Cardiac fibroblast (primary cell): ENCODE results near the gene LDLRAD3.

Experiments used
- DNase-seq, 2 donors: peaks; one replicate each; pipeline versions ENCODE4 v3.0.0 to v3.0.0-alpha.2; 2010; ENCODE audit warnings: low read depth in 2 of 2
- H3K4me3 ChIP-seq, 2 donors: replicated peaks in 1 of 2; 1 replicate in 1 of 2; 2 replicates in 1 of 2; pipeline ENCODE4 v1.5.1; 2011; ENCODE audit warnings: low read depth in 2 of 2, low read length in 2 of 2, mild to moderate bottlenecking in 2 of 2, moderate library complexity in 1 of 2
- TF ChIP-seq, protein P1 (sequence below): IDR thresholded peaks from one replicate; pipeline ENCODE4 v1.5.1; 2011; ENCODE audit warnings: low read depth, mild to moderate bottlenecking, low read length, inconsistent platforms

Gene LDLRAD3

GRCh38 chr11:36026315-36026968 is 82.6 kb downstream of the LDLRAD3 start:
- DNase-seq = no peak
- TF ChIP-seq, protein P1, sequence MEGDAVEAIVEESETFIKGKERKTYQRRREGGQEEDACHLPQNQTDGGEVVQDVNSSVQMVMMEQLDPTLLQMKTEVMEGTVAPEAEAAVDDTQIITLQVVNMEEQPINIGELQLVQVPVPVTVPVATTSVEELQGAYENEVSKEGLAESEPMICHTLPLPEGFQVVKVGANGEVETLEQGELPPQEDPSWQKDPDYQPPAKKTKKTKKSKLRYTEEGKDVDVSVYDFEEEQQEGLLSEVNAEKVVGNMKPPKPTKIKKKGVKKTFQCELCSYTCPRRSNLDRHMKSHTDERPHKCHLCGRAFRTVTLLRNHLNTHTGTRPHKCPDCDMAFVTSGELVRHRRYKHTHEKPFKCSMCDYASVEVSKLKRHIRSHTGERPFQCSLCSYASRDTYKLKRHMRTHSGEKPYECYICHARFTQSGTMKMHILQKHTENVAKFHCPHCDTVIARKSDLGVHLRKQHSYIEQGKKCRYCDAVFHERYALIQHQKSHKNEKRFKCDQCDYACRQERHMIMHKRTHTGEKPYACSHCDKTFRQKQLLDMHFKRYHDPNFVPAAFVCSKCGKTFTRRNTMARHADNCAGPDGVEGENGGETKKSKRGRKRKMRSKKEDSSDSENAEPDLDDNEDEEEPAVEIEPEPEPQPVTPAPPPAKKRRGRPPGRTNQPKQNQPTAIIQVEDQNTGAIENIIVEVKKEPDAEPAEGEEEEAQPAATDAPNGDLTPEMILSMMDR = no peak
- no peak overlapping the region for H3K4me3 ChIP-seq

DNA sequence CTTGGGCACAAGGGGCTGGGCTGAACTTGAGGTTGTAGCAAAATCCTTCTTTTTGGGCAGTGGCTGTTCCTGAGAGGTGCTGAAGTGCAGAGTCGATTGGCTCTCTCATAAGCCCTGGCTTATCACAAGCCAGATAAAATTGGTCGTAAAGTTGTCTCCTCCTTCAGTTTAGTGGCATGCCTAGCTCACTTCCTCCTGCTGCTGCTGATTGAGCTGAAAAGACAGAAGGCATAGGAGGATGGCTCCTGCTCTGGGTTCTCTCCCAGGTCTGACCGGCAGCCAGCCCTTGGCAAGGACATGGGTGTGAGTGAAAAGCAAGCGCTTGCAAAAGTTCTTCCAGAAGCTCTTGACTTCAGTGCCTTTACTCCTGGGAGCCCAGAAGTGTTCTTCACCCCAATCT is 83.9 kb downstream of the LDLRAD3 start:
- TF ChIP-seq, protein P1 = no peak
- DNase-seq = peak in 1 of 2 donors; percentile 43
- no peak overlapping the region for H3K4me3 ChIP-seq

DNA sequence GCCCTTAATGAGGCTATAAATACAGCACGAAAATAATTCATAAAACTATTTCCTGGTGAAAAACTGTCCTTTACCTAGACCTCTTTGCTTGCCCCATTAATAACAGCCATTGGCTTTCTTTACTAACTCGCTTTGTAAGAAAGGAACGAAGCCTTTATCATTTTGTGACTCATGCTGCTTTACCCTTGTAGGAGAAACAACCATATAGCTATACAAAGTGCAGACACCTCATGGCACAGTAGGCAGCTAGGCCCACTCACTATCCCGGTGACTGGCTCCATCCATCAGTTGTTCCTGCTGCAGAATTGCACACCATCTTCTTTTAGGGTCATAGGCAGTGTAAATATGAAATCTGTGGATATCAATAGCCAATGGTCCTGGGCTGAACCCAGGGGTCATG is 85.8 kb downstream of the LDLRAD3 start:
- no peak for DNase-seq
- no peak overlapping the region for H3K4me3 ChIP-seq
- TF ChIP-seq, protein P1 = no peak

DNA sequence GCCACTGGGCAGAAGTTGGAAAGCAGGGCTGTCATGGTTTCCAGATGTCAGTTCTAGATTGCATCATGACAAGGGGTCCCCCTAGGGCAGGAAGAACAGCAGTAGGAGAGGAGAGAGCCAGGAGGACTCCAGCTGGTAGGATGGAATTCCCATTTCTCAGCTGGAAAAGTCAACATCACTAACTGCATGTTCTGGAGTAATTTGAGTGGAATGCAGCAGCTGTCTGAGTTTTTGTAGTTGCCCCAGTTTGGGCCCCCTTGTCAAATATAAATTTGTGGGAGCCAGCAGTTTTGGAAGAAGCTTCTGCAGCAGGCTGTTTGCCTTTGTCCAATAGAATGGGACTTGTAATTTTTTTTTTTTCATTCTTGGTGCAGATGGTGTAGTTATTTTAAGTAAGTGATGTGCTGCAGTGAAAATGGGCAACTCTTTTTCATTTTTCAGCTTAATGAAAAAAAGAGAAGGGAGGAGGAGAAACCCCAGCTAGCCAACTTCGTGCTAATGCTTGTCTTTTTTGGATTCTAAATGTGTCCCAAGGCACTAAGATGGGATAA is 86.9 kb downstream of the LDLRAD3 start:
- H3K4me3 ChIP-seq = no peak overlapping the region
- DNase-seq = peak; percentile 45 to 46
- TF ChIP-seq, protein P1 = no peak

- no peak overlapping the region for H3K4me3 ChIP-seq
- peak in 1 of 2 donors; percentile 36 for DNase-seq
- TF ChIP-seq, protein P1 = no peak
Observed at GRCh38 chr11:36033082-36033751, 89.4 kb downstream of the LDLRAD3 start.

DNA sequence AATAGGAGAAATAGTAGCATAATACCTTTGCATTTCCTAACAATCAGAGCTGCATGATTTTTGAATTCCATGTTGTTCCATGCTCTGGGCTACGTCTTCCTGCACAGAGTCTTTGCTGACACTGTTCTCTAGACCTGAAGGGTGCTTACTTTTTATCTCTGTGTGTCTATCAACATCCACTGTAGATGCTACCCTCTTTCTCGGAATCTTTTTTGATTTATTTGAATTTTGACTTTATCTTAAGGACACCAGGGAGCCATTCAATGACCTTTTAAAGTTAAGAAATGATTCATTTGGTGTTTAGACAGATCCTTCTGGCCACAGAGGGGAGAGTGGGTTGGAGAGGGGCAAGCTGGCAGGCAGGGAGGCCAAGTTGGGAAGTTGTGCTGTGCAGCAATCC is 90.1 kb downstream of the LDLRAD3 start:
- no peak for DNase-seq
- H3K4me3 ChIP-seq = no peak overlapping the region
- TF ChIP-seq, protein P1 = no peak
